GM19099 (cell line): ENCODE results near the gene PLCB3.

ENCODE experiments used
- POLR2A ChIP-seq: IDR thresholded peaks from 3 replicates; pipeline ENCODE4 v1.6.1; 2011; ENCODE audit warnings: low read depth; ENCODE audit not compliant: insufficient read length; ENCODE audit errors: extremely low read depth

Gene PLCB3

GRCh38 chr11:64263021-64263946, 12.0 kb downstream of the PLCB3 start:
- no peak for TF ChIP-seq POLR2A

- TF ChIP-seq POLR2A, result no peak
Observed at GRCh38 chr11:64263947-64264317, 12.6 kb downstream of the PLCB3 start.

GRCh38 chr11:64264371-64264852, 13.1 kb downstream of the PLCB3 start:
- no peak for TF ChIP-seq POLR2A

- no peak for TF ChIP-seq POLR2A
Observed at GRCh38 chr11:64265176-64266160, 14.1 kb downstream of the PLCB3 start.

GRCh38 chr11:64266339-64266738, 15.0 kb downstream of the PLCB3 start:
- TF ChIP-seq POLR2A, result no peak

- TF ChIP-seq POLR2A, result no peak
Observed at GRCh38 chr11:64267207-64267945, 16.0 kb downstream of the PLCB3 start.

- no peak for TF ChIP-seq POLR2A
Observed at GRCh38 chr11:64268025-64268892, 16.9 kb downstream of the PLCB3 start.

- TF ChIP-seq POLR2A, result no peak
Observed at GRCh38 chr11:64268893-64269539, 17.7 kb downstream of the PLCB3 start.

- peak; percentile 63 for TF ChIP-seq POLR2A
Observed at GRCh38 chr11:64269540-64270220, 18.4 kb downstream of the PLCB3 start.

GRCh38 chr11:64275031-64275800, 23.9 kb downstream of the PLCB3 start:
- TF ChIP-seq POLR2A, result no peak

GRCh38 chr11:64275841-64276240, 24.5 kb downstream of the PLCB3 start:
- no peak for TF ChIP-seq POLR2A
